ENCODE data around the gene APOA5.
"Not testable (repeated sequence)": the region's sequence is repeated elsewhere in the genome, so short reads cannot be mapped to it uniquely, and the experiment has no call there.

Gene APOA5, protein sequence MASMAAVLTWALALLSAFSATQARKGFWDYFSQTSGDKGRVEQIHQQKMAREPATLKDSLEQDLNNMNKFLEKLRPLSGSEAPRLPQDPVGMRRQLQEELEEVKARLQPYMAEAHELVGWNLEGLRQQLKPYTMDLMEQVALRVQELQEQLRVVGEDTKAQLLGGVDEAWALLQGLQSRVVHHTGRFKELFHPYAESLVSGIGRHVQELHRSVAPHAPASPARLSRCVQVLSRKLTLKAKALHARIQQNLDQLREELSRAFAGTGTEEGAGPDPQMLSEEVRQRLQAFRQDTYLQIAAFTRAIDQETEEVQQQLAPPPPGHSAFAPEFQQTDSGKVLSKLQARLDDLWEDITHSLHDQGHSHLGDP

GRCh38 chr11:116791813-116792143 is at the start of gene APOA5:
Gene APOA5 (minus strand): TSS chr11:116791879. CDS start chr11:116791860, 19 bp downstream.
- no peak for DNase-seq (ENCODE audit: low read depth)

GRCh38 chr11:116840746-116841296 is 49.1 kb upstream of the APOA5 start:
- no peak for DNase-seq (ENCODE audit: low read depth)

DNA sequence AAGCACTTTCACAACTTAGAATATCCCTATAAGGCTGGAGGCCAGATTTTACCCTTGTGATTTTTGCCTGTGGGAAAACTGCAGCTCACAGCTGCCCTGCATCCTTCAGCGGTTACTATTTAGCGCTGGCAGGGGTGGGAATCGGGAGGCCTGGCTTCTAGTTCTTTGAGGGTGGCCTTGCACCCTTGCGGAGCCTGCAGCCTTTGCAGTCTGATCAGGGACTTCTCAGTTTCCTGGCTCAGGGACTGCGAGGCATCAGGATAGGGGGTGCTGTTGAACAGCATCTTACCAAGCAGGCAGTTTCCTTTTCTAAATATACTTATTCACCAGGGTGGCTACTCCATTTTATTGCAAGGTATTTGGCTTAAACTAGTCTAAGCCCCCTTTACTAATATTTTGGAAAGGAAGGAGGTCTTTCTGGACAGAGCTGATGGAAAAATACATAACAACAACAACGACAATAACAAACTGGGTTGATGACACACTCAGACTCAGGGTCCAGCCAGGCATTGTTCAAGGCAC is 48.6 kb upstream of the APOA5 start:
- DNase-seq (ENCODE audit: low read depth), result no peak

GRCh38 chr11:116838321-116839084 is 46.8 kb upstream of the APOA5 start:
- no peak for DNase-seq (ENCODE audit: low read depth)

DNA sequence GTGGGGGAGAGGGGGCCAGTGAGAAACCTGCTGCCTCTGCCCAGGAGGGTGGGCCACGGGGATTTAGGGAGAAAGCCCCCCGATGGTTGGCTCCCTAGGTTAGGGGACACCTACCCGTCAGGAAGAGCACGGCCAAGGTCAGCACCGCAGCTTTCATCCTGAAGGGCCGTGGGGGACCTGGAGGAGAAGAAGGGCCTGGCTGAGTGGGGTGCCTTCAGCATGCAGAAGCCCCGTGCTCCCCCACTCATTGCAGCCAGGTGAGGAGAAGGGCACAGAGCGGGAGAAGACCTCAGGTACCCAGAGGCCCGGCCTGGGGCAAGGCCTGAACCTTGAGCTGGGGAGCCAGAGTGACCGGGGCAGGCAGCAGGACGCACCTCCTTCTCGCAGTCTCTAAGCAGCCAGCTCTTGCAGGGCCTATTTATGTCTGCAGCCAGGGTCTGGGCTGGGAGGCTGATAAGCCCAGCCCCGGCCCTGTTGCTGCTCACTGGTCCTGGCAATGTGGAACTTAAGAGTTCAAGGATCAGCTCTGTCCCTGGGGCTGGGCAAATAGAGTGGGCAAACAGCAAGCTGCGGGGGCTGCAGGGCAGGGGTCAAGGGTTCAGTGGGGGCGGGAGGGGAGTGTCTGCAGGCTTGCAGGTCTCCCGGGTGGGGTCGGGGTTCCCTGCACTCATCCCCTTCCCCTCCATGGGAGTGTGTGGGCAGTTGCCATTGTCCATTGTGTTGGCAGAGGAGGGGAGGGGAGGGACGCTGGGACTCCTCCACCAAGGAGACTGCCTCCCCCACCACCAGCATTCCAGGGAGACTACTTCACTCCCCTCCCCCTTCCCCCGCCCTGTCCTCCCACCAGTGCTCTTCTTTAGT is 45.8 kb upstream of the APOA5 start, which contains the start of gene APOA1:
TSS of gene APOA1 (minus strand) at position 392 of the 861 bp plus-strand sequence. CDS start at position 157, 235 bp downstream.
- DNase-seq (ENCODE audit: low read depth), result no peak

GRCh38 chr11:116836632-116836991 is 44.9 kb upstream of the APOA5 start:
- no peak for DNase-seq (ENCODE audit: low read depth)

DNA sequence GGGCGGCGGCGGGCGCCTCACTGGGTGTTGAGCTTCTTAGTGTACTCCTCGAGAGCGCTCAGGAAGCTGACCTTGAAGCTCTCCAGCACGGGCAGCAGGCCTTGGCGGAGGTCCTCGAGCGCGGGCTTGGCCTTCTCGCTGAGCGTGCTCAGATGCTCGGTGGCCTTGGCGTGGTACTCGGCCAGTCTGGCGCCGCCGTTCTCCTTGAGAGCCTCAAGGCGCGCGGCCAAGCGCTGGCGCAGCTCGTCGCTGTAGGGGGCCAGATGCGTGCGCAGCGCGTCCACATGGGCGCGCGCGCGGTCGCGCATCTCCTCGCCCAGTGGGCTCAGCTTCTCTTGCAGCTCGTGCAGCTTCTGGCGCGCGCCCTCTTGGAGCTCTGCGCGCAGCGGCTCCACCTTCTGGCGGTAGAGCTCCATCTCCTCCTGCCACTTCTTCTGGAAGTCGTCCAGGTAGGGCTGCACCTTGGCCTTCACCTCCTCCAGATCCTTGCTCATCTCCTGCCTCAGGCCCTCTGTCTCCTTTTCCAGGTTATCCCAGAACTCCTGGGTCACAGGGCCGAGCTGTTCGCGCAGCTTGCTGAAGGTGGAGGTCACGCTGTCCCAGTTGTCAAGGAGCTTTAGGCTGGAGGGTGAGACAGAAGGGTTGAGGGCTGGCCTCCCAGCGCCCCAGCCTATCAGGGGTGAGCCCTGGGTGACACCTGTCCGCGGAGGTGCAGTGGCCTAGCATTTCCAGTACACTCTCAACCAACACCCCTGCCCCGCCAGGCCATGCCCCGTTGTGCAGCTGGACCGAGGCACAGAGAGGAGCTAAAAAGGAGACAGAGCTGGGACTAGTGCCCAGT is 44.3 kb upstream of the APOA5 start:
- DNase-seq (ENCODE audit: low read depth), result peak; percentile 54

GRCh38 chr11:116835042-116835772 is 43.5 kb upstream of the APOA5 start:
- no peak for DNase-seq (ENCODE audit: low read depth)

DNA sequence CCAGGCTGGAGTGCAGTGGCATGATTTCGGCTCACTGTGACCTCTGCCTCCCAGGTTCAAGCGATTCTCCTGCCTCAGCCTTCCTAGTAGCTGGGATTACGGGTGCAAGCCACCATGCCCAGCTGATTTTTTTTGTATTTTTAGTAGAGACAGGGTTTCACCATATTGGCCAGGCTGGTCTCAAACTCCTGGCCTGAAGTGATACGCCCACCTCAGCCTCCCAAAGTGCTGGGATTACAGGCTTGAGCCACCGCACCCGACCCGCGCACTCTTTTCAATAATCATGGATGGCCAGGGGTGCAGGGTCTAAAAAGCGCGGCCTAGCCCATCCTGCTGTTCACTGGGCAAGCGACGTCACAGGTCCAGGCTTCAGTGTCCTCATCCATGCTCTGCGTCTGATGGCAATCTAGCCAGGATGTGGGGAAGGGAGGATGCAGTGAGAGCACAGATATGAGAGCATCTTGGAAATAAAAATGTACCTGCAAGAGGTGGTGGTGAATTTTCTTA is 42.9 kb upstream of the APOA5 start:
- DNase-seq (ENCODE audit: low read depth), result not testable (repeated sequence)

- no peak for DNase-seq (ENCODE audit: low read depth)
These were observed 42.3 kb upstream of the APOA5 start for GRCh38 chr11:116833816-116834534.

GRCh38 chr11:116833491-116833815 is 41.8 kb upstream of the APOA5 start:
- no peak for DNase-seq (ENCODE audit: low read depth)

GRCh38 chr11:116832350-116833290 is 40.9 kb upstream of the APOA5 start:
- DNase-seq (ENCODE audit: low read depth), result no peak

GRCh38 chr11:116831790-116832349 is 40.2 kb upstream of the APOA5 start:
- no peak for DNase-seq (ENCODE audit: low read depth)

DNA sequence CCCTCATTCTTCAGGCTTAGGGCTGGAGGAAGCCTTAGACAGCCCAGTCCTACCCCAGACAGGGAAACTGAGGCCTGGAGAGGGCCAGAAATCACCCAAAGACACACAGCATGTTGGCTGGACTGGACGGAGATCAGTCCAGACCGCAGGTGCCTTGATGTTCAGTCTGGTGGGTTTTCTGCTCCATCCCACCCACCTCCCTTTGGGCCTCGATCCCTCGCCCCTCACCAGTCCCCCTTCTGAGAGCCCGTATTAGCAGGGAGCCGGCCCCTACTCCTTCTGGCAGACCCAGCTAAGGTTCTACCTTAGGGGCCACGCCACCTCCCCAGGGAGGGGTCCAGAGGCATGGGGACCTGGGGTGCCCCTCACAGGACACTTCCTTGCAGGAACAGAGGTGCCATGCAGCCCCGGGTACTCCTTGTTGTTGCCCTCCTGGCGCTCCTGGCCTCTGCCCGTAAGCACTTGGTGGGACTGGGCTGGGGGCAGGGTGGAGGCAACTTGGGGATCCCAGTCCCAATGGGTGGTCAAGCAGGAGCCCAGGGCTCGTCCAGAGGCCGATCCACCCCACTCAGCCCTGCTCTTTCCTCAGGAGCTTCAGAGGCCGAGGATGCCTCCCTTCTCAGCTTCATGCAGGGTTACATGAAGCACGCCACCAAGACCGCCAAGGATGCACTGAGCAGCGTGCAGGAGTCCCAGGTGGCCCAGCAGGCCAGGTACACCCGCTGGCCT is 38.7 kb upstream of the APOA5 start:
- DNase-seq (ENCODE audit: low read depth), result no peak

DNA sequence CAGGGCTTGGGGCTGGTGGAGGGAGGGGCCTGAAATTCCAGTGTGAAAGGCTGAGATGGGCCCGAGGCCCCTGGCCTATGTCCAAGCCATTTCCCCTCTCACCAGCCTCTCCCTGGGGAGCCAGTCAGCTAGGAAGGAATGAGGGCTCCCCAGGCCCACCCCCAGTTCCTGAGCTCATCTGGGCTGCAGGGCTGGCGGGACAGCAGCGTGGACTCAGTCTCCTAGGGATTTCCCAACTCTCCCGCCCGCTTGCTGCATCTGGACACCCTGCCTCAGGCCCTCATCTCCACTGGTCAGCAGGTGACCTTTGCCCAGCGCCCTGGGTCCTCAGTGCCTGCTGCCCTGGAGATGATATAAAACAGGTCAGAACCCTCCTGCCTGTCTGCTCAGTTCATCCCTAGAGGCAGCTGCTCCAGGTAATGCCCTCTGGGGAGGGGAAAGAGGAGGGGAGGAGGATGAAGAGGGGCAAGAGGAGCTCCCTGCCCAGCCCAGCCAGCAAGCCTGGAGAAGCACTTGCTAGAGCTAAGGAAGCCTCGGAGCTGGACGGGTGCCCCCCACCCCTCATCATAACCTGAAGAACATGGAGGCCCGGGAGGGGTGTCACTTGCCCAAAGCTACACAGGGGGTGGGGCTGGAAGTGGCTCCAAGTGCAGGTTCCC is 38.0 kb upstream of the APOA5 start, which contains the start of gene APOC3:
TSS of gene APOC3 (plus strand) at position 383 of the 659 bp plus-strand sequence. CDS start 676 bp downstream, outside the sequence.
- DNase-seq (ENCODE audit: low read depth), result no peak

DNA sequence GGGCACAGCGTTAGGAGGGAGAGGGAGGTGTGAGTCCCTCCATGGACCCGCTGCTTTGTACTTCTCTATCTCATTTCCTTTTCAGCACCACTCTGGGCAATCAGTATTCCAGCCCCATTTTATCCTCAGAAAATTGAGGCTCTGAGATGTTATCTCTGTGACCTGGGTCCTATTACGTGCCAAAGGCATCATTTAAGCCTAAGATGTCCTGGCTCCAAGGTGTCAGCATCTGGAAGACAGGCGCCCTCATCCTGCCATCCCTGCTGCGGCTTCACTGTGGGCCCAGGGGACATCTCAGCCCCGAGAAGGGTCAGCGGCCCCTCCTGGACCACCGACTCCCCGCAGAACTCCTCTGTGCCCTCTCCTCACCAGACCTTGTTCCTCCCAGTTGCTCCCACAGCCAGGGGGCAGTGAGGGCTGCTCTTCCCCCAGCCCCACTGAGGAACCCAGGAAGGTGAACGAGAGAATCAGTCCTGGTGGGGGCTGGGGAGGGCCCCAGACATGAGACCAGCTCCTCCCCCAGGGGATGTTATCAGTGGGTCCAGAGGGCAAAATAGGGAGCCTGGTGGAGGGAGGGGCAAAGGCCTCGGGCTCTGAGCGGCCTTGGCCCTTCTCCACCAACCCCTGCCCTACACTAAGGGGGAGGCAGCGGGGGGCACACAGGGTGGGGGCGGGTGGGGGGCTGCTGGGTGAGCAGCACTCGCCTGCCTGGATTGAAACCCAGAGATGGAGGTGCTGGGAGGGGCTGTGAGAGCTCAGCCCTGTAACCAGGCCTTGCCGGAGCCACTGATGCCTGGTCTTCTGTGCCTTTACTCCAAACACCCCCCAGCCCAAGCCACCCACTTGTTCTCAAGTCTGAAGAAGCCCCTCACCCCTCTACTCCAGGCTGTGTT is 37.2 kb upstream of the APOA5 start:
- no peak for DNase-seq (ENCODE audit: low read depth)

Data from stimulated activated CD8-positive, alpha-beta memory T cell treated with anti-CD3 and anti-CD28 coated beads, Interleukin-12 subunit alpha, Interleukin-12 subunit beta, amount 100 ng/mL, for 1 hour (primary cell).